SK-MEL-5 (cell line): ENCODE measurements around the gene IGF2BP3. TPM values are rescaled to one million over a fixed set of nuclear protein-coding genes. Genes with fewer than 3 reads are reported as not detected.
"Not testable (repeated sequence)": the region's sequence is repeated elsewhere in the genome, so short reads cannot be mapped to it uniquely, and the experiment has no call there.

ENCODE experiments used
- DNase-seq: peaks from one replicate; pipeline ENCODE4 v3.0.0-alpha.2; 2016; ENCODE audit warnings: low read depth, low spot score
- in situ Hi-C: cut with HindIII; loops from 2 replicates; pipeline ENCODE4 v1.10.0; 2016; ENCODE audit warnings: low sequenced_read_pairs, high pct_unique_total_duplicates, low pct_unique_long_range_greater_than_20kb
- total RNA-seq: library from RNA; depleted of rRNA; stranded (reverse); fragments of >200 nt; shearing (Covaris generic); gene quantifications from 2 replicates; pipeline ENCODE4 v1.2.3, GENCODE V29; 2014

The IGF2BP3 gene
- total RNA-seq, 1 experiment from 2014 or later, result 69.0 TPM

- in situ Hi-C loops, result no loop called here
- DNase-seq, result no peak
These were observed 128.3 kb downstream of the IGF2BP3 start for GRCh38 chr7:23341846-23342598.

- no peak for DNase-seq
These were observed 131.4 kb downstream of the IGF2BP3 start for GRCh38 chr7:23338863-23339262.

GRCh38 chr7:23338439-23338838 is 131.9 kb downstream of the IGF2BP3 start:
- in situ Hi-C loops, result no loop called here

More at GRCh38 chr7:23338863-23339262, 131.4 kb downstream of the IGF2BP3 start:
- in situ Hi-C loops, result no loop called here

GRCh38 chr7:23337374-23337773 is 132.9 kb downstream of the IGF2BP3 start:
- DNase-seq, result no peak
- in situ Hi-C loops, result no loop called here

More at GRCh38 chr7:23338439-23338838, 131.9 kb downstream of the IGF2BP3 start:
- DNase-seq, result no peak

- in situ Hi-C loops, result no loop called here
- no peak for DNase-seq
These were observed 133.4 kb downstream of the IGF2BP3 start for GRCh38 chr7:23336799-23337283.

GRCh38 chr7:23336086-23336485 is 134.2 kb downstream of the IGF2BP3 start:
- in situ Hi-C loops, result no loop called here
- DNase-seq, result no peak

- no peak for DNase-seq
- in situ Hi-C loops, result no loop called here
These were observed 134.7 kb downstream of the IGF2BP3 start for GRCh38 chr7:23335621-23336020.

GRCh38 chr7:23335136-23335535 is 135.2 kb downstream of the IGF2BP3 start:
- in situ Hi-C loops, result no loop called here
- no peak for DNase-seq

- DNase-seq, result peak; percentile 85
- in situ Hi-C loops, result no loop called here
These were observed 135.7 kb downstream of the IGF2BP3 start for GRCh38 chr7:23334482-23335056.

GRCh38 chr7:23333671-23334246 is 136.5 kb downstream of the IGF2BP3 start:
- in situ Hi-C loops, result no loop called here
- no peak for DNase-seq

- in situ Hi-C loops, result no loop called here
These were observed 137.2 kb downstream of the IGF2BP3 start for GRCh38 chr7:23332910-23333612.

GRCh38 chr7:23332193-23332592 is 138.1 kb downstream of the IGF2BP3 start:
- DNase-seq, result no peak
- in situ Hi-C loops, result no loop called here

More at GRCh38 chr7:23332910-23333612, 137.2 kb downstream of the IGF2BP3 start:
- DNase-seq, result no peak

GRCh38 chr7:23331132-23331531 is 139.2 kb downstream of the IGF2BP3 start:
- DNase-seq, result no peak
- in situ Hi-C loops, result no loop called here

GRCh38 chr7:23315366-23315765 is 154.9 kb downstream of the IGF2BP3 start:
- in situ Hi-C loops, result no loop called here
- no peak for DNase-seq

- in situ Hi-C loops, result not testable (repeated sequence)
These were observed 158.2 kb downstream of the IGF2BP3 start for GRCh38 chr7:23312141-23312540.

GRCh38 chr7:23308754-23309153 is 161.5 kb downstream of the IGF2BP3 start:
- in situ Hi-C loops, result no loop called here
- DNase-seq, result no peak

More at GRCh38 chr7:23312141-23312540, 158.2 kb downstream of the IGF2BP3 start:
- not testable (repeated sequence) for DNase-seq

GRCh38 chr7:23306936-23307521 is 163.3 kb downstream of the IGF2BP3 start:
- in situ Hi-C loops, result no loop called here
- DNase-seq, result no peak
